ENCODE results near the gene PTPRN. TPM values are rescaled to one million over a fixed set of nuclear protein-coding genes. Genes with fewer than 3 reads are reported as not detected.
A peak's percentile ranks its signal among the peaks of the same experiment; 100 is the strongest.
"Not testable (repeated sequence)": the region's sequence is repeated elsewhere in the genome, so short reads cannot be mapped to it uniquely, and the experiment has no call there.

The PTPRN gene
- total RNA-seq, 1 donor from 2014 or later, result 0.58 TPM

DNA sequence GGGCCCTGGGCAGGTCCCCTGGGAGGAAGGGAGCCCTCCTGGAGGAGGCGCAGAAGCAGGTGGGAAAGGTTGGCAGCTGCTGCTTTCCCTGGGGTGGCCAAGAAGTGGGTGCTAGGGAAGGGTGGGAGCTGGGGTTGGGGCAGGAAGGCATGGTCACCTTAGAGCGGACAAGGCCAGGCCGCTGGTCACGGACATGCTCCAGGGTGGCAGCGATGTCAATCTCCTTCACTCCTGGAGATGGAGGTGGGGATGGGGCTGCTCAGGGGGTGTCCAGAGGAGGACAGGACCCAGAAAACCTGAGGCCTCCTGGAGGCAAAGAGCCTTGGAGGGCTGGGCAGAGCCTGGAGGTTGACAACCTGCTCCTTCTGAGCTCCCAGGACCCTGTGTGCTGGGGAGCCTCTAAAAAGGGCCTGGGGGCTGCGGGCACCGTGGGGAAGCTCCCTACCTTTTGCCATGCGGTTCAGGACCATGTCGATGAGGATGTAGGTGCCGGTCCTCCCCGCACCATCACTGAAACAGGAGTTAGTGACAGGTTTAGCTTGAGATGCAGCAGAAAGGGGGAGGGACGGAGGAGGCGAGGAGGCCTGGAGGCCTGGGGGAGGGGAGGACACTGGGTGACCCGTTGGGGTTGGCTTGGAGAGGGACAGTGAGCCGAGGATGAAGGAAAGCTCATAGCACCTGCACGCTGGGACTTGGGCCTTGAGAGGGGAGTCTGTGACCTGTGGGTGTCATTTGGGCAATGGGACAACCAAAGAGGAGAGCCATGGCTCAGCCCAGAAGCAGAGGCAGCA is 18.6 kb downstream of the PTPRN start:
- DNase-seq (ENCODE audit: low spot score), result peak; percentile 61
- intact Hi-C loops (cut with DNase I), result no loop called here
- ATAC-seq, result no peak

- ATAC-seq (peak; percentile 86), DNase-seq (ENCODE audit: low spot score) (peak; percentile 92)
- intact Hi-C loops (cut with DNase I), result no loop called here
These were observed 19.5 kb downstream of the PTPRN start for GRCh38 chr2:219289537-219290361.

- DNase-seq (ENCODE audit: low spot score) (no peak), ATAC-seq (no peak)
- intact Hi-C loops (cut with DNase I), result no loop called here
These were observed 20.0 kb downstream of the PTPRN start for GRCh38 chr2:219289195-219289536.

DNA sequence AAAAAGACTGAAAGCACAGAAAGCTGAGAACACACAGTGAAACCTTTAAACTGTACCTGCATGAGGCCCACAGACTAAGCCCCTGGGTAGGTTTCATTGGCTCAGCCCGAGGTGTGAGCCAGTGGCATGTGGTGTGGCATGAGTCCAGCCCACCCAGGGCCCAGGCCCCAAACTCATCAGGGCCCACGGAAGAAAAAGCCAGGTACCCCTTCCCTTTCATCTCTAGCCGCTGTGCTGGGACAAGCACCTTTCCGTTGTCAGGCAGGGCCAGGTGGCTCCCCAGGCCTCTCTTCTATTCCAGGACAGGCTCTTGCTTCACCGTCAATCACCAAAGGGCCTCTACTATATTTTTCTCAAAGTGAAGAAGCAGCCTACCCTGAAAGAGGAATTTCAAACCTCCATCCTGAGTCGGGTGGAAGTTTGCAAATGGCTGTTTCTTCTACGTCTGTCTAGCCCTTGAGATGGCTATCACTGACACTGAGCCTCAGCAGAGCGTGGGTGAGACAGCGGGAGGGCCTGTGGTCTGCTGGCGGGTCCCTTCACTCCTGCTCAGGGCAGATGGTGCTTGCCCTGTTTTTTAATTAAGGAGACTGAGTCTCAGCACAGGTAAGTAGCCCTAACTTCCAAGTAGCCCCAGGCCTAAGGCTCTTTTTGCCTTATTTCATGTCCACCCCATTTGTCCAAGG is 21.5 kb downstream of the PTPRN start:
- intact Hi-C loops (cut with DNase I), result no loop called here
- ATAC-seq (no peak), DNase-seq (ENCODE audit: low spot score) (peak; percentile 44)

- DNase-seq (ENCODE audit: low spot score), result peak; percentile 57
- ATAC-seq; intact Hi-C loops (cut with DNase I): not testable (repeated sequence)
These were observed 22.1 kb downstream of the PTPRN start for GRCh38 chr2:219287116-219287440.

GRCh38 chr2:219286436-219287115 is 22.6 kb downstream of the PTPRN start:
- intact Hi-C loops (cut with DNase I), result no loop called here
- ATAC-seq (peak; percentile 29), DNase-seq (ENCODE audit: low spot score) (peak; percentile 80)

DNA sequence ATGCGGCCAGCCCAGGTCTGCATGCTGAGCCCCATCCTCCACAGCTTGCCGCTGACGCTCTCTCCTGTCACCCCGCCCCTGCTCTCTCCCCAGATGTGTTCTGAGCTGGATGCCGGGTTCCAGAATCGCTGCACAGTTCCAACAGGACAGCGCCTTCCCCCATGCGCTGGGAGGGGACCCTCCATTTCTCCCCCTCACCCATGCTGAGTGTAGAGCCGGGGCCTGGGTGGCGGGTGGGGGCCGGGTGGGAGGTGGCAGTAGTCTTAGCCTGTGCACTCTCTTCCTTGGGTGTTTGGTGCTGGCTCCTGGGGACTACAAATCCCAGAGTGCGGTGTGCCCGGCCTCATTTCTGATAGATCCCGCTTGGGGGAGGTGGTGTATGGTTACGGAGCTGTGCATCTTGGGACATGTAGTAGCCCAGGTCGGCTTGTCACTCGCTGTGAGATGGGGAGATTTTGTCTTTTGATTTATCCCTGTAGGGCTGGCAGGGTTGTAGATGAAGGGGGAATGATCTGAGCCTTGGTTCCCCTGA is 23.2 kb downstream of the PTPRN start:
- peak; percentile 71 for ATAC-seq
- no peak for DNase-seq (ENCODE audit: low spot score)
- intact Hi-C loops (cut with DNase I), result no loop called here

DNA sequence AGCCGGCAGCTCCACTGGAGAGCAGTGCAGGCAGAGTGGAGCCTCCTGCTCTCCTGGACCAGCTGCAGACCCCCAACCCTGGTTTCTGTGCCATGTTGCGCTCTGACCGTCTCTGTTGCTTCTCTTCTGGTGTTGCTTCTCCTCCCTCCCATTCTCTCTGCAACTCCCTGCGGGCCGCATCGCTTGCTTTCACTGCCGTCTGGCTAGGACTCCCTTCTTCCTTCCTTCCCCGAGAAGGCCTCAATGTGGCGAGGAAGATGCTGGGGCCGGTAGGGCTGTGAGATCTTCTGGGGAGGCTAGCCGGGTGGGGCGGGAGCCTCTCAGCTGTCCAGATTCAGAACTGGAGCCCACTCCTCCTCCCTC is 23.8 kb downstream of the PTPRN start:
- DNase-seq (ENCODE audit: low spot score) (no peak), ATAC-seq (no peak)
- intact Hi-C loops (cut with DNase I), result no loop called here

DNA sequence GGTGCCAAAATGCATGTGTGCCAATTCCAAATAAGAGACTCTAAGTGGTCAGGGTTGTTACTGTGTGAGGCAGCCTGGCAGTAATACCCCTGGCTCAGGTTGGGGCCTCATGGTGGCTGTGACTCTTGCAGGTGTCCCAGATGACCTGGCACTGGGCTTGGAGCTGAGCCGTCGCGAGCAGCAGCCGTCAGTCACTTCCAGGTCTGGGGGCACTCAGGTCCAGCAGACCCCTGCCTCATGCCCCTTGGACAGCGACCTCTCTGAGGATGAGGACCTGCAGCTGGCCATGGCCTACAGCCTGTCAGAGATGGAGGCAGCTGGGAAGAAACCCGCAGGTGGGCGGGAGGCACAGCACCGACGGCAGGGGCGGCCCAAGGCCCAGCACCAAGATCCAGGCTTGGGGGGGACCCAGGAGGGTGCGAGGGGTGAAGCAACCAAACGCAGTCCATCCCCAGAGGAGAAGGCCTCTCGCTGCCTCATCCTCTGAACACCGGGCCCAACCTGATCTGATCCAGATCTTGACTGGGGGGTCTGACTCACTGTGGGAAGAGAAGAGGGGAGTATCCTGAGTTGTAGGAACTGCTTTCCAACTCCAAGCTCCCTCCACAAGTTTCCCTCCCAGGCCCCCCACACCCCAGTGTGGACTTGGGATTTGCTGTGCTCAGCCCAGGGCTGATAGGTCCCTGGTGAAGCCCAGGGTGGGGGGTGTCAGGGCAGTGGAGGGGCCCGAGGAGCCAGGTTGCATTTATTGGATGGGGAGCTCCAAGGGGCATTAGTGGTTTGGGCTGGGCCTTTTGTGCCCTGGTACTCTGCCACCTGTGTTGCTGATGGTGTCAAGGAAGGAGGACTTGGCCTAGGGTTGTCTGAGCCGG is 24.5 kb downstream of the PTPRN start:
- ATAC-seq (no peak), DNase-seq (ENCODE audit: low spot score) (no peak)
- intact Hi-C loops (cut with DNase I), result no loop called here

DNA sequence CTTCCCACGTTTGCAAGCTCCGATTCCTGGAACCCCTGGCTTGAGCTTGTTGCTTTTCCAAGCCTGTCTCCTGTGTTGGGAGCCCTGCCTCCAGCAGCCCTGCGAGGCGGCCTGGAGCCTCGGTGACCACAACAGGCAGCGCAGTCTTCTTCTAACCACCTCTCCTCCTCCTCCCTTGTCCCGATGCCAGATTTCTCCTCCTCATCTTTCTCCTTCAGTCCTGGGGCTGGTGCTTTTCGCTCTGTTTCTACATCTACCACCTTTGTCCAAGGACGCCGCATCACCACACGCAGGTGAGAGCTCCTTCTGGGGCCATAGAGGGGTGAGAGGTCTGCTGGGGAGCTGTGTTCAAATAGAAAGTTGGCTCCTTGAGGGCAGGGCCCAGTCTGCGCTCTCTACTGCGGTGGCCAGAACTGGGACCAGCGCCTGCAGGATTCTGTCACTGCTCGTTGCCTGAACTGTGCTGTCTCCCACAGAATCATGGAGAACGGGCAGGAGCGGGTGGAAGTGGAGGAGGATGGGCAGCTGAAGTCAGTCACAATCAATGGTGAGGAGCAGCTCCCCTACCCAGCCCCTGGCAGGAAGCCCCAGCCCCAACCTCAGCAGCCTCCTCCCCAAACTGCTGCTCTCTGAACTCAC is 26.1 kb downstream of the PTPRN start:
- intact Hi-C loops (cut with DNase I), result no loop called here
- no peak for DNase-seq (ENCODE audit: low spot score)

DNA sequence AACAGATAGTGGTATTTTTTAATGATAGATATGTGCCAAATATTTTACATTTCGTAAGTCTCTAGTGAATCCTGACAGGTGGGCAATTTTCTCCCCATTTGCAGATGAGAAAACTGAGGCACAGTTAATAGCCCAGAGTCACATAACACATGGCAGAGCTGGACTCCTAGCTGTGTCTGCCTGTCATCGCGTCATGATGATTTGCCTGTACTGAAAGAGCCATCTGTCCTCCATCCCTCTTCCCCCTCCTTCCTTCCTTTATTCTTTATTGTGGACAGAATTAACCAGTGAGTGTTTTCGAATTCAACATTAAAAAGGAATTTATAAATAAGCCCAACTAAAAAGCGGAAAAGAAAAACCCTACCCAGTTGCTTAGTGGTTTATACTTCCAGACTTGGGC is 26.8 kb downstream of the PTPRN start:
- DNase-seq (ENCODE audit: low spot score) (no peak), ATAC-seq (no peak)
- intact Hi-C loops (cut with DNase I), result no loop called here

More for the DNA sequence above, 26.1 kb downstream of the PTPRN start:
- ATAC-seq, result no peak

DNA sequence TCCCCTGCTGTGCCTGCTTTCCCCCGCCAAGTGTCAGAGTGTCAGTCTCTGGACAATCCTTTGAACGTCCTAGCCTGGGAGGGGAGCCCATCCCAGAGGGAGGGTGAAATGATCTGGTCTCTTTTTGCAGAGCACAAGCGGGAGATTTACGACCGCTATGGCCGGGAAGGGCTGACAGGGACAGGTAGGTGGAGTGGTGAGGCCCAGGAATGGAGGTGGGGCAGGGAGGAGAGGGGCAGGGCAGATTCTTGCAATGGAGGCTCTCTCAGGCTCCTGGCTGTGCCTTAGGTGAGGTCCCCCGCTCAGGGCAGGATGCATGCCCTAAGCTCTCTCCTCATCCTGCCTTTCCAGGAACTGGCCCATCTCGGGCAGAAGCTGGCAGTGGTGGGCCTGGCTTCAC is 27.6 kb downstream of the PTPRN start:
- intact Hi-C loops (cut with DNase I), result no loop called here
- ATAC-seq (no peak), DNase-seq (ENCODE audit: low spot score) (no peak)

- ATAC-seq (no peak), DNase-seq (ENCODE audit: low spot score) (no peak)
- intact Hi-C loops (cut with DNase I), result no loop called here
These were observed 28.6 kb downstream of the PTPRN start for GRCh38 chr2:219280651-219281050.

DNA sequence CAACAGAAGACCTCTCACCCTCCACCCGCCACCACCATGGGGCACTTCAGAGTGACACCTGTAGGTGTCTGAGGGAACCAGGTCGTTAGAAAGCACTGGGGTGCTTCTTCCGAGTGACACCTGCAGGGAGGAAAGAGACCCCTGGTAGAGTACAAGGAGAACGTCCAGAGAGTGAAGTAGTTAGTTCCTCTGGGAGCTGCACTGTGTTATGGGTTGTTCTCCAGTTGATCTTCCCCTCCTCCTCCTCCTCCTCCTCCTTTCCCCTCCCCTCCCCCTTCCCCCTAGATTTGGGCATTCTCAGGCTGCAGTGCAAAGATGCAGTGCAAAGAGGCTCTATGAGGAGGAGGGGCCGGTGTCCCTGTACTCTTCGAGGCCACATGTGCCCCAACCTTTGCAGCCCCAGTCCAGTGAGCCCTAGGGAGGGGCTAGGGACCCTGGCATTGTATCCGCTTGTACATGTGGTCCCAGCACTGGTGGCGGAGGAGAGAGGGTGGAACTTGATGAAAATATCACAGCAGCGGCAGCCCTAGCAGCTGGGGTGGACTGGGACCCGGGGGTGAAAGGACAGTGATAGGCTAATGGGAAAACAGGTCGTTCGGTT is 29.2 kb downstream of the PTPRN start:
- intact Hi-C loops (cut with DNase I), result no loop called here
- no peak for DNase-seq (ENCODE audit: low spot score)
- ATAC-seq, result no peak

DNA sequence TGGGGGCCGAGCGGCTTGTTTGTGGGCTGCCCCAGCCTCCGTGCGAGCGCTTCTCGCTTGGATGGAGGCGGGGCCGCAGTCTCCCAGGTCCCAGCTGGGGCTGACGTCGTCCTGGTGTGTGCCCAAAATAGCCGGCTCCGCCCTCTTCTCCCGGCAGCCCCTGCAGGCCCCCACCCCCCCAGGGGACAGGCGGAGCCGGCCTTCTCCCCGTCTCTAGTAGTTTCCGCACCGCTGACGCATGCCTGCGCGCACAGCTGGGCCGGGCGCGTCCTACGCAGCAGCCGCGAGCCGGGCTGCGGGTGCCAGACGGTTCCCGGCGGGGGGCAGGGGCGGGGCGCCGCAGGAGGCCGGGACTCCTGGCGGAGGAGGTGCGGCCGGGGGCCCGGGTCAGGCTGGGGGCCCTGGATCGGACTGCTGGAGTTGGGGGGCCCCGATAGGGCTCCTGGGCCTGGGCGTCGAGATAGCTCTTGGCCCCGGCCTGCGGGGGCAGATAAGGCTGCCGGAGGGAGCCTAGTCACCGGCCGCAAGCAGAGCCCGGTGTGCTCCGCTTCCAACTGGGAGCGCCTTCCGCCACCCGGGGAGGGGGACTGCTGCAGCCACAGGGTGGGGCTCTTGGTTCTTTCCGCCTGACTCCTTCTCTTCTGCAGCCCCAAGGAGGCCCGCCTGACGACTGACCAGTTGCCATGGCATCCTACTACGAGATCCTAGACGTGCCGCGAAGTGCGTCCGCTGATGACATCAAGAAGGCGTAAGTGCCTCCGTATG is 29.9 kb downstream of the PTPRN start, which contains the start of gene DNAJB2:
TSS of gene DNAJB2 (plus strand) at position 216 of the 765 bp plus-strand sequence. CDS start at position 684, 468 bp downstream.
- ATAC-seq (peak; percentile 97), DNase-seq (ENCODE audit: low spot score) (peak; percentile 99)
- intact Hi-C loops (cut with DNase I), result no loop called here

- ATAC-seq, result no peak
- intact Hi-C loops (cut with DNase I), result no loop called here
- no peak for DNase-seq (ENCODE audit: low spot score)
These were observed 30.5 kb downstream of the PTPRN start for GRCh38 chr2:219278655-219279150.
